Body of pancreas (tissue), 4 donors: ENCODE data around the gene CEACAM4.

Experiments used
- CTCF ChIP-seq, 7 experiments: fragments of 450-650 bp in 4 of 7; fragments of 200-600 bp in 3 of 7; sonication (generic) in 3 of 7; IDR thresholded peaks; one replicate each; pipeline ENCODE4 v1.5.1; 2016 to 2019; ENCODE audit warnings: antibody characterized with exemption in 7 of 7
- POLR2A ChIP-seq, 3 donors: fragments of 450-650 bp; IDR thresholded peaks; one replicate each; pipeline ENCODE4 v1.6.1; 2016; ENCODE audit warnings: antibody characterized with exemption in 3 of 3, mild to moderate bottlenecking in 2 of 3

DNA sequence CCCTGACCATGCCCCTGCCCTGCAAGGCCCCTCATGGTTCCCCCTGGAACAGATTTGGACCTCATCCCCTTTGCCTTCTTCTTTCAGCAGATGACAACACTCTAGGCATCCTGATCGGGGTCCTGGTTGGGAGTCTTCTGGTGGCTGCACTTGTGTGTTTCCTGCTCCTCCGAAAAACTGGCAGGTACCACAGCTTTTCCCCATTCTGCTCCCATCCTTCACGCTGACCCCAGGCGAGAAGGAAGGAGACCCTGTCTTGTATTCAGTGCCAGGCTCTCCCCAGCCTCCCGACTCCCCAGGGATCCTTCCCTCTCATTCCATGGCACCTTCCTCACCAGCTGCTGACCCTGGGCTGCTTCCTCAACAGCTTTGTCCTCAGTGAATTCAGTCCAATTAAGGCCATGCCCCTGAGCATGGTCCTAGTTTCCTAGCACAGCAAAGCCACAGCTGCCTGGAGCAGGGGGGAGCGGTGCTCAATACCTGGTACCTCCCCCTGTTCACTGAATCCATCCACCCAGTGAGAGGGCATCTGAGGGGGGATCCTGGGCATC, 42.5 kb downstream of the CEACAM4 start:
- no peak for TF ChIP-seq POLR2A (IDR thresholded peaks at IDR 0.05)
- TF ChIP-seq CTCF (IDR thresholded peaks at IDR 0.05) = no peak
